Skeletal muscle tissue (tissue), 4 donors: Measurements from ENCODE around the gene NFIX. TPM values are rescaled to one million over a fixed set of nuclear protein-coding genes. Genes with fewer than 3 reads are reported as not detected.

Experiments
- H3K27ac ChIP-seq: one replicate; pipeline ENCODE4 v1.7.0; 2013; ENCODE audit warnings: mild to moderate bottlenecking, low read depth, low read length, inconsistent platforms
- H3K27me3 ChIP-seq, 3 donors: one replicate each; pipeline ENCODE4 v1.7.0; 2013; ENCODE audit warnings: low read length in 3 of 3; ENCODE audit not compliant: control insufficient read depth in 3 of 3, insufficient read depth in 3 of 3
- H3K36me3 ChIP-seq, 3 donors: one replicate each; pipeline ENCODE4 v1.7.0; 2013; ENCODE audit warnings: low read length in 3 of 3; ENCODE audit not compliant: control insufficient read depth in 3 of 3, insufficient read depth in 3 of 3
- H3K4me1 ChIP-seq, 3 donors: one replicate each; pipeline ENCODE4 v1.7.0; 2013; ENCODE audit warnings: low read length in 3 of 3, mild to moderate bottlenecking in 3 of 3; ENCODE audit not compliant: control insufficient read depth in 3 of 3, insufficient read depth in 3 of 3
- H3K4me3 ChIP-seq, 3 donors: one replicate each; pipeline ENCODE4 v1.7.0; 2013; ENCODE audit warnings: low read length in 3 of 3
- H3K9ac ChIP-seq, 3 donors: one replicate each; pipeline ENCODE4 v1.7.0; 2013; ENCODE audit warnings: low read length in 3 of 3, mild to moderate bottlenecking in 3 of 3, moderate library complexity in 2 of 3, low read depth in 1 of 3
- H3K9me3 ChIP-seq, 3 donors: one replicate each; pipeline ENCODE4 v1.7.0; 2013; ENCODE audit warnings: low read length in 3 of 3; ENCODE audit not compliant: control insufficient read depth in 3 of 3
- total RNA-seq: library from RNA; depleted of rRNA; stranded (reverse); fragments of >200 nt; gene quantifications from one replicate; pipeline ENCODE4 v1.2.3, GENCODE V29; 2014
- donor health status: Osteomylitis.

NFIX gene
- total RNA-seq, 1 donor from 2014 or later, result 49.1 TPM

DNA sequence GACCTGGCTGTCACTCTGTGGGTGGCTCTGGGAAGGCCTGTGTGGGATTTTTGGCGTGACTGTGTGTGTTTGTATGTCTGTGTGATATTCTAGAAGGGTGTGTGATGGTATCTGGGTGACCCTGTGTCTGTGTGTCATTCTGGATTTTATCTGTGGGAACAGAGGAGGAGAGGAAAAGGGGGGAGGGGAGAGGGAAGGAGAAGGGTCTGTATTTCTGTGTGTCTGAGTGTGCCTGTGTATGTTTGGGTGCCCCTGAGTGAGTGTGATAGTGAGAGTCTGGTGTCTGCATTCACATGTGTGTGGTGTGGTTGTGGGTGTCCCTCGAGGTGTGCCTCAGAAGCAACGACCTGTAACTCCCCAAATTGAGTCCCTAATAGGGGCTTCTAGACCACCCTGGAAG, 8.1 kb upstream of the NFIX start:
- Histone ChIP-seq H3K9me3 (no peaks in the 10 kb centered on the region), H3K9ac (no peak overlapping the region), H3K4me1 (peaks cover 21 to 24% (median 23%) of the 10 kb centered on the region in 3 donors), H3K4me3 (no peak overlapping the region), H3K27me3 (no peaks in the 10 kb centered on the region), H3K36me3 (no peaks in the 10 kb centered on the region), H3K27ac (no peak overlapping the region)

GRCh38 chr19:12987781-12988180, 7.5 kb upstream of the NFIX start:
- H3K9ac ChIP-seq, result no peak overlapping the region
- H3K4me1 ChIP-seq, result peaks cover 21 to 24% (median 23%) of the 10 kb centered on the region in 3 donors
- H3K27ac ChIP-seq, result no peak overlapping the region

GRCh38 chr19:12990431-12990830, 4.8 kb upstream of the NFIX start:
- peaks cover 3 to 10% (median 8%) of the 10 kb centered on the region in 3 donors for H3K4me1 ChIP-seq
- no peaks in the 10 kb centered on the region for H3K27me3 ChIP-seq
- H3K9ac ChIP-seq, result no peak overlapping the region
- no peaks in the 10 kb centered on the region for H3K36me3 ChIP-seq
- H3K9me3 ChIP-seq, result no peaks in the 10 kb centered on the region
- H3K27ac ChIP-seq, result no peak overlapping the region
- no peak overlapping the region for H3K4me3 ChIP-seq

More at GRCh38 chr19:12987781-12988180, 7.5 kb upstream of the NFIX start:
- no peaks in the 10 kb centered on the region for H3K27me3 ChIP-seq
- H3K4me3 ChIP-seq, result no peak overlapping the region
- no peaks in the 10 kb centered on the region for H3K36me3 ChIP-seq
- H3K9me3 ChIP-seq, result no peaks in the 10 kb centered on the region

GRCh38 chr19:12990853-12991252, 4.4 kb upstream of the NFIX start:
- H3K27ac ChIP-seq, result no peak overlapping the region
- no peaks in the 10 kb centered on the region for H3K36me3 ChIP-seq
- peaks cover 0 to 6% (median 5%) of the 10 kb centered on the region in 3 donors for H3K4me1 ChIP-seq
- no peaks in the 10 kb centered on the region for H3K9me3 ChIP-seq
- no peak overlapping the region for H3K9ac ChIP-seq
- no peak overlapping the region for H3K4me3 ChIP-seq
- H3K27me3 ChIP-seq, result no peaks in the 10 kb centered on the region

DNA sequence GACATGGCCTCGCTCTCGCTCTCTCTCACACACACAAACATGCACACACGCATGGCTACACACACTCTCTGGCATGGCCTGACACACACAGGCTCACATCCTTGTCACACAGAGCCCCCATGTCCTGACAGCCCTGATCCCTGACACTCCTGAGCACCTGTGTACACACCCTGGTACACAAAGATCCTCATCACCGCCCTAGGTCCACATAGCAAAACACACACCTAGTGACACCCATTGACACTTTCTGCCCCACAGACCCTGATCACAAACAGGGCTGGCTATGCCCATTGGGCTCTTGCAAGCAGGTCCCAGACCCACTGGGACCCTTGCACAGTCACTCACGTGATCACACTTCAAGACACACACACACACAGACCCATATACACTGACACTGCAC, 4.0 kb upstream of the NFIX start:
- Histone ChIP-seq H3K9ac (no peak overlapping the region), H3K9me3 (no peaks in the 10 kb centered on the region), H3K4me3 (no peak overlapping the region), H3K36me3 (no peaks in the 10 kb centered on the region), H3K27ac (no peak overlapping the region), H3K4me1 (peaks cover 0 to 10% (median 5%) of the 10 kb centered on the region in 3 donors), H3K27me3 (no peaks in the 10 kb centered on the region)

- Histone ChIP-seq H3K36me3 (peaks cover 0 to 4% (median 0%) of the 10 kb centered on the region in 3 donors), H3K9ac (no peak overlapping the region), H3K27me3 (peaks cover 0 to 3% (median 0%) of the 10 kb centered on the region in 3 donors), H3K27ac (no peak overlapping the region), H3K4me3 (no peak overlapping the region), H3K9me3 (no peaks in the 10 kb centered on the region), H3K4me1 (peaks cover 10 to 23% (median 16%) of the 10 kb centered on the region in 3 donors)
These were observed 2.5 kb upstream of the NFIX start for GRCh38 chr19:12992729-12993128.

DNA sequence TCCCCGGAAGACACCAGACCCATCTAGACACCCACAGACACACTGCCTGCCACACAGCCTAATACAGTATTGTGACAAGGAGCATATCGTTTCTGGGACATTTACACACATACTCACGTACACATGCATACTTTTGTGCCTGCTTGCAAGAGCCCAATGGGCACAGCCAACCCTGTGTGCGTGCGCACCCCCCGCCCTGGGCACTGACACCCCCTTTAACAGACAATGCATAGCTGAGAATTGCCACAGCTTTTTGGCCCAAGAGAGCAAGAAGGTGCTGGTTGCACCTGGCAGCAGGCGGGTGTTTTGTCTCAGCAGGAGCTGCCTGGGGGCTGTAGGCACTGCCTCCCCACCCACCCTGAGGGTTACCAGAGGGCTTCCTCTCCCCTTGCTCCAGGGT, 1.7 kb upstream of the NFIX start:
- H3K9ac ChIP-seq, result peak overlapping the region in 1 of 3 donors; percentile 16

GRCh38 chr19:12995596-12996405, 526 bp downstream of the NFIX start:
- Histone ChIP-seq H3K27me3 (peaks cover 0 to 3% (median 0%) of the 10 kb centered on the region in 3 donors), H3K9me3 (no peaks in the 10 kb centered on the region), H3K36me3 (peaks cover 10 to 14% (median 12%) of the 10 kb centered on the region in 3 donors), H3K9ac (peak overlapping the region; percentile 90 to 99 (median 91)), H3K4me3 (peak overlapping the region; percentile 82 to 96 (median 94)), H3K27ac (peak overlapping the region; percentile 99), H3K4me1 (peaks cover 38 to 54% (median 44%) of the 10 kb centered on the region in 3 donors)

More for the DNA sequence above, 1.7 kb upstream of the NFIX start:
- peaks cover 0 to 3% (median 0%) of the 10 kb centered on the region in 3 donors for H3K27me3 ChIP-seq
- no peak overlapping the region for H3K4me3 ChIP-seq
- peak overlapping the region; percentile 7 for H3K27ac ChIP-seq
- no peaks in the 10 kb centered on the region for H3K9me3 ChIP-seq
- peaks cover 2 to 5% (median 4%) of the 10 kb centered on the region in 3 donors for H3K36me3 ChIP-seq
- H3K4me1 ChIP-seq, result peaks cover 17 to 32% (median 24%) of the 10 kb centered on the region in 3 donors

DNA sequence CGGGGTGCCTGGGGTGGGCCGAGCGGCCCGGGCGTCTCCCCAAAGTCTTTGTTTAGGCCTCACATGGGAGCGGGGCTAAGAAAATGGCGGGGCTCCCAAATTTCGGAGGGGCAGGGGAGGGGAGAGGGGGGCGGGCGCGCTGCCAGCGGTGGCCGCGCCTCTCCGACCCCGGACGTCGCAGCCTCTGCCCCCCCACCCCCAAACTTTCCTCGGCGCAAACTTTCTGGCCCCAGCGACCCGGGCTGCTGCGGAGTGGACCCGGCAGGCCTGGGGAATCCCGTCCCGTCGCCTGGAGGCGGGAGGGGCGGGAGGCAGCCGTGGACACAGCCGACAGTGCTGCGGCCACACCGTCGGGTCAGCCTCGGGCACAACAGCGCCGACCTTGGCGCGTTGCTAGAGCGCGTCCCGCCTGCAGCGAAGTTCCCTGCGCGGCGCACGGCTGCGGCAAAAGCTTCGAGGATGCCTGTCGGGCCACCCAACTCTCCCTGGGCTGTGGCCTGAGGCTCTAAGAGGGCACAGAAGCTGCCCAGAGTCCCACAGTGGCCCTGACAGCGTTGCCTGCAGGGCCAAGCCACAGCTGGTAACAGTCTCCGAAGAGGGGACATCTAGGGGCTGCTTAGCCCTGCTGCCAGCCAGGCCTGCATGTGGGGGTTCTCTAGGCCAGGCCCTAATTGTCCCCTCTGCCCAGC, 1.3 kb downstream of the NFIX start:
- Histone ChIP-seq H3K27ac (peak overlapping the region; percentile 99), H3K9me3 (no peaks in the 10 kb centered on the region), H3K9ac (peak overlapping the region; percentile 90 to 99 (median 91)), H3K4me1 (peaks cover 46 to 62% (median 52%) of the 10 kb centered on the region in 3 donors), H3K4me3 (peak overlapping the region; percentile 82 to 96 (median 94)), H3K36me3 (peaks cover 10 to 14% (median 12%) of the 10 kb centered on the region in 3 donors), H3K27me3 (peaks cover 0 to 3% (median 0%) of the 10 kb centered on the region in 3 donors)
